OCI-LY3 (cell line): ENCODE results near the gene AMDHD2.

Source experiments
- H2AFZ ChIP-seq: fragments of 200-600, 300-600 bp; shearing (Covaris generic); 2 replicates; pipeline ENCODE4 v1.6.0; 2014; ENCODE audit warnings: antibody characterized with exemption, low read depth, low read length
- H3K27ac ChIP-seq: fragments of 200-600, 300-600 bp; sonication (generic); 2 replicates; pipeline ENCODE4 v1.5.1; 2014; ENCODE audit warnings: mild to moderate bottlenecking, low read length, moderate library complexity, mixed read lengths
- H3K27me3 ChIP-seq: fragments of 200-600, 300-600 bp; sonication (generic); 2 replicates; pipeline ENCODE4 v1.6.1; 2014; ENCODE audit warnings: low read depth, low read length, mixed read lengths
- H3K36me3 ChIP-seq: fragments of 200-600, 300-600 bp; sonication (generic); replicated peaks from 2 replicates; pipeline ENCODE3; 2014; ENCODE audit warnings: low read depth, low read length, mixed read lengths
- H3K4me1 ChIP-seq: fragments of 300-600, 200-600 bp; sonication (generic); 2 replicates; pipeline ENCODE4 v1.6.1; 2014; ENCODE audit warnings: low read length, mixed read lengths
- H3K4me2 ChIP-seq: fragments of 200-600, 300-600 bp; sonication (generic); 2 replicates; pipeline ENCODE4 v1.6.1; 2014; ENCODE audit warnings: low read length, mixed read lengths
- H3K4me3 ChIP-seq: fragments of 300-600, 200-600 bp; sonication (generic); 2 replicates; pipeline ENCODE4 v1.5.1; 2014; ENCODE audit warnings: antibody characterized with exemption, mild to moderate bottlenecking, low read length, moderate library complexity
- H3K79me2 ChIP-seq: fragments of 300-600, 200-600 bp; shearing (Covaris generic); 2 replicates; pipeline ENCODE4 v1.6.1; 2014; ENCODE audit warnings: mild to moderate bottlenecking, low read length, mixed read lengths
- H3K9ac ChIP-seq: fragments of 300-600, 200-600 bp; shearing (Covaris generic); 2 replicates; pipeline ENCODE4 v1.6.0; 2014; ENCODE audit warnings: mild to moderate bottlenecking, low read length, moderate library complexity
- H3K9me3 ChIP-seq: fragments of 200-600, 300-600 bp; shearing (Covaris generic); 2 replicates; pipeline ENCODE4 v1.6.1; 2014; ENCODE audit warnings: low read length, mixed read lengths; ENCODE audit not compliant: insufficient read depth
- H4K20me1 ChIP-seq: fragments of 200-600, 300-600 bp; sonication (generic); 2 replicates; pipeline ENCODE4 v1.6.1; 2016; ENCODE audit warnings: low read length, mixed read lengths; ENCODE audit not compliant: insufficient read depth
- EZH2phosphoT487 ChIP-seq: fragments of 200-600 bp; shearing (Covaris generic); IDR thresholded peaks from 2 replicates; pipeline ENCODE4 v1.6.1; 2018; ENCODE audit warnings: antibody characterized with exemption, mixed run types, low read depth
- TF ChIP-seq, protein P1 (sequence below): fragments of 200-600, 300-600 bp; sonication (generic); IDR thresholded peaks from 2 replicates; pipeline ENCODE4 v1.5.1; 2014; ENCODE audit warnings: antibody characterized with exemption, low read length, low read depth

AMDHD2 gene

GRCh38 chr16:2490190-2491105, 29.7 kb upstream of the AMDHD2 start:
- peaks cover 20% of the 10 kb centered on the region for H3K4me1 ChIP-seq
- H3K4me3 ChIP-seq: no peak overlapping the region
- H4K20me1 ChIP-seq: no peaks in the 10 kb centered on the region
- H3K9me3 ChIP-seq: no peaks in the 10 kb centered on the region
- no peak overlapping the region for H2AFZ ChIP-seq
- H3K27me3 ChIP-seq: no peaks in the 10 kb centered on the region
- no peak overlapping the region for H3K27ac ChIP-seq
- TF ChIP-seq, protein P1, sequence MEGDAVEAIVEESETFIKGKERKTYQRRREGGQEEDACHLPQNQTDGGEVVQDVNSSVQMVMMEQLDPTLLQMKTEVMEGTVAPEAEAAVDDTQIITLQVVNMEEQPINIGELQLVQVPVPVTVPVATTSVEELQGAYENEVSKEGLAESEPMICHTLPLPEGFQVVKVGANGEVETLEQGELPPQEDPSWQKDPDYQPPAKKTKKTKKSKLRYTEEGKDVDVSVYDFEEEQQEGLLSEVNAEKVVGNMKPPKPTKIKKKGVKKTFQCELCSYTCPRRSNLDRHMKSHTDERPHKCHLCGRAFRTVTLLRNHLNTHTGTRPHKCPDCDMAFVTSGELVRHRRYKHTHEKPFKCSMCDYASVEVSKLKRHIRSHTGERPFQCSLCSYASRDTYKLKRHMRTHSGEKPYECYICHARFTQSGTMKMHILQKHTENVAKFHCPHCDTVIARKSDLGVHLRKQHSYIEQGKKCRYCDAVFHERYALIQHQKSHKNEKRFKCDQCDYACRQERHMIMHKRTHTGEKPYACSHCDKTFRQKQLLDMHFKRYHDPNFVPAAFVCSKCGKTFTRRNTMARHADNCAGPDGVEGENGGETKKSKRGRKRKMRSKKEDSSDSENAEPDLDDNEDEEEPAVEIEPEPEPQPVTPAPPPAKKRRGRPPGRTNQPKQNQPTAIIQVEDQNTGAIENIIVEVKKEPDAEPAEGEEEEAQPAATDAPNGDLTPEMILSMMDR: no peak
- no peak for TF ChIP-seq EZH2phosphoT487
- no peak overlapping the region for H3K4me2 ChIP-seq
- H3K36me3 ChIP-seq: no peaks in the 10 kb centered on the region
- H3K9ac ChIP-seq: no peak overlapping the region
- 0 out of 2 replicates have a peak, but pooled peaks cover 5% of the 10 kb centered on the region for H3K79me2 ChIP-seq

- Histone ChIP-seq H3K4me2 (no peak overlapping the region), H3K9ac (no peak overlapping the region), H3K36me3 (no peaks in the 10 kb centered on the region), H3K27ac (no peak overlapping the region), H3K4me1 (peaks cover 11% of the 10 kb centered on the region), H3K27me3 (no peaks in the 10 kb centered on the region), H3K4me3 (no peak overlapping the region), H3K9me3 (no peaks in the 10 kb centered on the region), H2AFZ (no peak overlapping the region), H3K79me2 (0 out of 2 replicates have a peak, but pooled peaks cover 5% of the 10 kb centered on the region), H4K20me1 (no peaks in the 10 kb centered on the region)
- TF ChIP-seq, protein P1: no peak
- no peak for TF ChIP-seq EZH2phosphoT487
Measured at GRCh38 chr16:2492292-2492691, 27.9 kb upstream of the AMDHD2 start.

DNA sequence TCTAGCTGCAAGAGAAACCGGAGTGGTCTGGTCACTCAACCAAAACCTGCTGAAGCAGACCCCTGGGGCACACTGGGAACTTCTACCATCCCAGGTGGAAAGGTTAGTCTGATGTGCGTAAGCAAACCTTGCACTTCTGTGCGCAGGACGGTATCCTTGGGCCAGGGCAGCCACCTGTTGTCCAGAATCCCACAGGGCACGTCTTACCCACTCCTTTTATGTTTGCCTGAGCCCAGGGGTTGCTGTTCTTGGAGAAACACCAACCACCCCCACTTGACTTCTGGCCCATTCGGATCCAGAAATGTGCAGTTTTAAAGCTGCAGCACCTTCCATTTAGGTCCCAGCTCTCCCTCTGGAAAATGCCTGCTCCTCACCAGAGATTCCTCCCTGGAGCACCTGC, 26.6 kb upstream of the AMDHD2 start:
- no peak overlapping the region for H3K27ac ChIP-seq
- H3K9me3 ChIP-seq: no peaks in the 10 kb centered on the region
- no peaks in the 10 kb centered on the region for H3K36me3 ChIP-seq
- H3K4me3 ChIP-seq: no peak overlapping the region
- H4K20me1 ChIP-seq: no peaks in the 10 kb centered on the region
- H3K9ac ChIP-seq: no peak overlapping the region
- no peaks in the 10 kb centered on the region for H3K4me1 ChIP-seq
- H3K27me3 ChIP-seq: no peaks in the 10 kb centered on the region
- no peak overlapping the region for H3K4me2 ChIP-seq
- TF ChIP-seq, protein P1: no peak
- TF ChIP-seq EZH2phosphoT487: no peak
- no peaks in the 10 kb centered on the region for H3K79me2 ChIP-seq
- H2AFZ ChIP-seq: no peak overlapping the region

DNA sequence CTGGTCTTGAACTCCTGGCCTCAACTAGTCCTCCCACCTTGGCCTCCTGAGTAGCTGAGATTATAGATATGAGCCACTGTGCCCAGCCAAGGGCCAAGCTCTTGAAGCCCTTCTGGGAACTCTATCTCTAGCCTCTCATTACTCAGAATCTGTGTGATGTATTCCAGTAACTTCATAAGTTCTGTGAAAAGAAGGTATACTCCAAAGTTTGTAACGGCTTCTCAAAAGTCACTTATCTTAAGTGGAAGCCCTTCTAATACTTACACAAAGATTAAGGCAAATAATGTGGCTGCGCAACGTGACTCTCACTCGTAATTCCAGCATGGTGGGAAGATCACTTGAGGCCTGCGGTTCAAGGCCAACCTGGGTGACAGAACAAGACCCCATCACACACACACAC, 25.6 kb upstream of the AMDHD2 start:
- Histone ChIP-seq H3K4me2 (no peak overlapping the region), H4K20me1 (no peaks in the 10 kb centered on the region)

More for the DNA sequence above, 25.6 kb upstream of the AMDHD2 start:
- no peak for TF ChIP-seq EZH2phosphoT487
- TF ChIP-seq, protein P1: no peak
- Histone ChIP-seq H3K9me3 (no peaks in the 10 kb centered on the region), H3K9ac (no peak overlapping the region), H3K27ac (no peak overlapping the region), H3K4me1 (no peaks in the 10 kb centered on the region), H3K4me3 (no peak overlapping the region), H3K79me2 (no peaks in the 10 kb centered on the region), H2AFZ (no peak overlapping the region), H3K27me3 (no peaks in the 10 kb centered on the region), H3K36me3 (no peaks in the 10 kb centered on the region)
